NCI-H146 treated with DMSO at 0.1 percent for 48 hours (cell line): ENCODE measurements around the gene DCUN1D3.

Experiments
- DNase-seq: peaks from one replicate; lab custom pipeline; 2025; ENCODE audit not compliant: unreplicated experiment; lab: John Stamatoyannopoulos, UW

Gene DCUN1D3

GRCh38 chr16:20889625-20890275 lies 10.4 kb downstream of the DCUN1D3 start:
- no peak for DNase-seq

DNA sequence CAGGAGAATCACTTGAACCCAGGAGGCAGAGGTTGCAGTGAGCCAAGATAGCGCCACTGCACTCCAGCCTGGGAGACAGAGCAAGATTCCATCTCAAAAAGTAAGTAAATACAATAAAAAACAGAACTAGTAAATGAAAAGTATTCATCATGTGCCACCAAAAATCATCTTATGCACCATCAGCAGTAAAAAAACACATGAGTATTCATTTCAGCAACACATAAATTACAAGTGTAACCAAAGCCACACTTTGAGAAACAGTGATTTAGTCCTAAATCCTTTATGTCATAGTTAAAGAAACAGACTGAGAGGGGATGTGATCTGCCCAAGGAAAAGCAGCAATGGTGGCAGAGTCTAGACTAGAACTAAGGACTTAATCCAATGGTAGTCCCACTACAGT lies 13.0 kb downstream of the DCUN1D3 start:
- no peak for DNase-seq

GRCh38 chr16:20886320-20886719 lies 13.8 kb downstream of the DCUN1D3 start:
- no peak for DNase-seq

DNA sequence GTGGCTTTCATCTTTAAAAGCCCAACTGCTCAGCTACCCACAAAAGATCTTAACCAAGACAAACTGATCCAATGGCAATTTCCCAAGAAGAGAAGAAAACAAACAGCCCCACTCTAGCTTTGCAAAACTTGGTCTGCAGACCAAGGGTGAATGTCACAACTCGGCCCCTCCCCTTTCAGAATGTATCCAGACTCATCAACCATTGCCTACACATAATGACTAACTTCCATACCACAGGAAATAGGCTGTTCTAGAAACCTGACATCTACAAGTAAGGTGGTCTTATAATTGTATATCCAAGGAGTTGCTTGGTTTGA lies 16.0 kb downstream of the DCUN1D3 start:
- no peak for DNase-seq

GRCh38 chr16:20883554-20884239 lies 16.5 kb downstream of the DCUN1D3 start:
- no peak for DNase-seq

DNA sequence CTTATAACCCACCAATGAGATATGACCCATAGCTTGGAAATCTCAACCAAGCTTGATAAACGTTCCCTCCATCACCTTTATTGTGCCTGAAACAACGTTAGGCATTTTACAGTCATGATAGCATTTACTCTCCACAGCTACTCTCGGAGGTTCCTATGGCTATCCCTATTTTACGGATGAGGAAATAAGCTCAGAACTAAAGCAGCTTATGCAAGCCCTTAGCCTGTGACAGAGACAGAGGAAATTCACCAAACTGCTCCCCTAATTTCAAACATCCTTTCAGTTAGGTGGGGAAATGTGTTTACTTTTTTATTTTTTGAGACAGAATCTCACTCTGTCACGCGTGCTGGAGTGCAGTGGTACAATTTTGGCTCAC lies 18.7 kb downstream of the DCUN1D3 start:
- no peak for DNase-seq

DNA sequence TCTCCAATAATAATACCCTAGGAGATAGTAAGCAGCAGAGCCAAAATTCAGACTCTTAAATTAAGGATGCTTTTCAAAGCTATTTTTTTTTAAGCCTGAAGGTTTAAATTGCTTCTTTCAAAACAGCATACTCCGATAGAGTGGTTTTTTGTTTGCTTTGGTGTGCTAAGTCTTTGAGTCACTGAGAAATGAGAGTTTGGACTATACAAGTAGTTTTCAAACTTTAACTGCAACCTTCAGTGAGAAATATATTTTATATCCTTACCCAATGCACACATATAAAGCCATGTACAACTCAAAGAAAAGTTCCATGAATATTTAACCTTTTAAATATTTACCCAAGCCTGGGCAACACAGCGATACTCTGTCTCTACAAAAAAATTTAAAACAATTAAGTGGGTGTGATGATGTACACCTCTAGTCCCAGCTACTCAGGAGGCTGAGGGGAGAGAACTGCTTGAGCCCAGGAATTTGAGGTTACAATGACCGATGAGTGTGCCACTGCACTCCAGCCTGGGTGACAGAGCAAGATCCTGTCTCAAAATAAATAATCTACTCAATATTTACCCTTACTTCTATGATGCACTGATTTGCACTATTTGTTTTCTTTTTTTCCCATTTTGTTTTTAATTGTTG lies 19.2 kb downstream of the DCUN1D3 start:
- no peak for DNase-seq

DNA sequence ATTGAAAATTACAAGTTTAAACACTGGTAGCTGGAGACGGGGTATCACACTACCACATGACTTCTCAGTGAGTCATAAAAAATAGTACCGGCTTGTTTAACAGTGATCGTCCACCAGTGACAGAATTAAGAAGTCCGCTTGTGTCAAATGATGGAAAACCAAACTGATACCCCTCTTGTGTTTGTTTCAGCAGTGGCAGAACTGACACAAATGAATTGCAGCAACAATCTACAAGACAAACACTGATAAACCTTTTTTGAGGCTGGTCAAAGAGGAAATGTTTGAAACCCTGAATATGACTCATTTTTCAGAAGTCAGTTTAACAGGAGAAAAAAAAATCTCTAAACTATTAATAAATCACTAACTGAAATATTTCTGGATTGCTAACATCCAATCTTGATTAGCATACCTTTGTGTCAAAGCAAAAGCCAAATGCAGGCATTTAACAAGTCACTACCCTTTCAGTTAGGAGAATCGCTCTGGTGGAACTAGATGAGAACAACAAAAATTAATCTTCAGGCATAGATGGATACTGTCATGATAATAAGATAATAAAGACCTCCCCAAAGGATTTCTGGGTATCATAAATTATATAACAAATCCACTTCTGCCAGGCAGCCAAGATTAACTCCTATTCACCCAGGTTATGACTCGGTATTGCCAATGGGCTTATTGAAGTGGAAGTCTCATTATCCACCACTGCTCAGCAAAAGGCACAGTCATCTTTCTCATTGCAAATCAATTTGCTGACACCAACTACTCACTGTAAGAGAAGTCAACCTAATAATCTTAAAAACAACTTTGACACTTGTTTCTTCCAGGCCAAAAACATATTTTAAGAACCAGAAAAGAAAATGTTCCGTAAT lies 20.8 kb downstream of the DCUN1D3 start:
- no peak for DNase-seq

DNA sequence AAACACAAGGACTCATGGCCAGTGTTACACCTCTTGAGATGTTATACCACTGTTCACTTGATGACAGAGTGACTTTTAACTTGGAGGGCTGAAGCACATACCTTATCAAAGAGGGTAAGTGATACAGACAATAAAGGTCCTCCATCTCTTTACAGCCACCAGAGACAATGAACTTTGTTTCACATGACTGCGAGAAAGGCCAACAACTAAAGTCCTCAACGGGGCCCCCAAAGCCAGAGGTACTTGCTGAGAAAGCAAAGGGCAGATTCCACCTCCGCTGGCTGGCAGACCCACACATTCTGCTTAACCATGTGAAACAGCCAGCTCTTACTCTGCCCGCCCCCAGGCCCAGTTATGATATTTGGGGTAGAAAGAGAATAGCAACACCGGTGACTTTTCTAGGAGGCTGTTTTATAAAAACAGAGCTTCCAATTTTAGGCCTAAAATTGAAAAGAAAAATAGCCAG lies 21.4 kb downstream of the DCUN1D3 start:
- no peak for DNase-seq

DNA sequence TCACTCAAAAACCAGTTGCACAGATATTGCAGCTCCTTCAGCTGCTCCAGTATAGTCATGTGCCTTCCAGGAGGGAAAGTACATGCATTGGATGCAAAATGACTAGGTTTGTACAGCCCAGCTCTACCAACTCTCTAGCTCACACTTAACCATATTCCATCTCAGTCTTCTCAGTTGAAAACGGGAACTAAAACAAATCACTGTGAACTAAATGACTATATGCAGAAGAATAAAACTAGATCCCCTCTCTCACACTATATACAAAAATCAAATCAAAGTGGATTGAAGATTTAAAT lies 24.9 kb downstream of the DCUN1D3 start:
- no peak for DNase-seq

GRCh38 chr16:20874088-20874581 lies 26.0 kb downstream of the DCUN1D3 start:
- DNase-seq = no peak

- no peak for DNase-seq
Measured at GRCh38 chr16:20873331-20873730, 26.8 kb downstream of the DCUN1D3 start.

DNA sequence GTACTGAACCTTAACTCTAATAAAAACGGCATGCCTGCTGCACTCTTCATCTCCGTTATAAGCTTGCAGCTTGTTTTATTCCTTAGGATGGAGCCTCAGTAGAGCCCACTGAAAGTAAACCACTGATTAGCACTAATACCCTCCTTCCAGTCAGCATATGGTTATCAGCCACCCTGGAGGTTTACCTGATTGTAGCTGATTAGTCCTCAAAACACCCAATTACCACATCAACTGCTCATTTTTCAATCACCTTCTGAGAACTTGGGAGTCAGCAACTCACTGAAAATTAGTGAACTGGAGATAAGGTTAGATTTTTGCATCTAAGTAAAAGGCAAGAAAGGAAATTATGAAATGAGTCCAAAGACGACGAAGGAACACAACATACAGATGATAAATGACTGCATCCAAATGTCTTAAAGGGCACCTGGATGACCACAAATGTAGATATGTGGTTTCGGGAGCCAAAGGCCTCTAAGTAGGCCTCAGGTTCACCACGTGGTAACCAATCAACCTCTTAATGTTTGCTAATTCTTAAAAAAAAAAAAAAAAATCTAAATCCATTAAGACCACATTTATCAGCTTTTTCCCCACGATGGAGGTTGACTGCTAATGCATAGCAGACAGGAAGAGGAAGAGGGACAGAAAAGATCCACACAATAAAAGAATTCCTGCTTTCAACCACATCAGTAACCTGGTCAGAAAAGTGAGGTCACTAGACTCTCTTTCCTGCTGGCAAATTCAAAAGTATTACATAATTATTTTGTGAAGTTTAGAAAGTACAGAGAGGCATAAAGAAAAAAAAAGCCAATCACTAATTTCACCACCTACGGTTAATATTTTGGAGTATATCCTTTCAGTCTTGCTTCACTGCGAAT lies 28.0 kb downstream of the DCUN1D3 start:
- DNase-seq = no peak

DNA sequence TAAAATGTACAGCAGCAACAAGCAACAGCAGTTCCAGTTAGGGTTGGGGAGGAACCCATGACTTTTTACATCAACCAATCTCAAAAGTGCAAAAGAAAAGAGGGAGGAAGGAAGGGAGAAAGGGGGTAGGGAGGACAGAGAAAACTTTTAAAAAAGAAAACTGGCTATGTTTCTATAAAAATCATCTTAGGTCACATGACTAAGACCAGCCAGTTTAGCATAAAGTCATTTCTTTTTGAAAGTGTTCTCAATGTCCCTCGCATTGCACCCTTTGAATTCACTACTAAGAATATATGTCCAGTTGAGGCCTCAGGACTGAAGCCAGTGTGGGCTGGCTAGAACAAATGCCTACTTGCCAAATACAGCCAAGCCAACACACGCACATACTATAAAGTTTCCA lies 28.9 kb downstream of the DCUN1D3 start:
- no peak for DNase-seq

GRCh38 chr16:20870122-20870820 lies 29.9 kb downstream of the DCUN1D3 start:
- no peak for DNase-seq

- no peak for DNase-seq
Measured at GRCh38 chr16:20868890-20869289, 31.3 kb downstream of the DCUN1D3 start.

- DNase-seq = no peak
Measured at GRCh38 chr16:20867585-20867984, 32.6 kb downstream of the DCUN1D3 start.

GRCh38 chr16:20866801-20867200 lies 33.4 kb downstream of the DCUN1D3 start:
- DNase-seq = no peak

GRCh38 chr16:20866145-20866772 lies 33.9 kb downstream of the DCUN1D3 start:
- DNase-seq = no peak
